ENCODE results near the gene CST8.

DNA sequence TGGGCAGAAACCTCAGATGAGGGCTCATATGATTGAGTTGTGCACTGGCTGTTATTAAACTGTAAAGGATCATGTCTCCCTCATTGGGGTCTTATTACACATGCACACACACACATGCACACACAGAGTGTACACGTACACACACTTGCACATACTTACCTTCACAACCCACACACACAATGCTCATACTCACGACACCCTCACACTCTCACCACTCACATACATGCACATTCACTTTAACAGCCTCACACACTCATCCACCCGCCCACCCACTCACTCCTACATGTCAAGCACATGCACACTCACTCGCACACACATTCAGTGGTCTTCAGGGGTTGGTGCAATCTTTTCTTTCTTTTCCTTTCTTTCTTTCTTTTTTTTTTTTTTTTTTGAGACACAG, 46.1 kb upstream of the CST8 start:
- TF ChIP-seq CTCF (tag by site-specific recombination; IDR thresholded peaks at IDR 0.05) (no peak), MYNN (tag by site-specific recombination; IDR thresholded peaks at IDR 0.05; ENCODE audit: borderline replicate concordance) (no peak), ZNF529 (tag by site-specific recombination; IDR thresholded peaks at IDR 0.05; ENCODE audit: insufficient replicate concordance) (no peak)

Measured in HEK293 (cell line).